HepG2 (cell line): ENCODE data around the gene ZBED5. TPM values are rescaled to one million over a fixed set of nuclear protein-coding genes. Genes with fewer than 3 reads are reported as not detected.

Experiments
- EP300 ChIP-seq, 3 experiments: sonication (generic) in 1 of 3; formaldehyde crosslinking in 1 of 3; IDR thresholded peaks; 2 replicates each; pipeline versions ENCODE4 v1.5.1 to v1.6.1; 2011 to 2020; ENCODE audit warnings: low read depth in 2 of 3, low read length in 2 of 3, borderline replicate concordance in 1 of 3, improper control_type of control experiment in 1 of 3, mild to moderate bottlenecking in 1 of 3, missing genetic modification reagents in 1 of 3, moderate library complexity in 1 of 3
- KDM3A ChIP-seq: IDR thresholded peaks from 2 replicates; pipeline ENCODE4 v1.6.1; 2018; ENCODE audit warnings: low read depth, missing compliant biosample characterization
- NFATC3 ChIP-seq: sonication (generic); formaldehyde crosslinking; IDR thresholded peaks from 2 replicates; pipeline ENCODE4 v1.5.1; 2020; ENCODE audit warnings: mild to moderate bottlenecking, missing genetic modification reagents
- POLR2G ChIP-seq: fragments of 200-400 bp; formaldehyde crosslinking; IDR thresholded peaks from 2 replicates; pipeline ENCODE4 v1.6.1; 2018; ENCODE audit warnings: mild to moderate bottlenecking, low read depth, low read length, moderate library complexity
- RARG ChIP-seq: sonication (generic); formaldehyde crosslinking; IDR thresholded peaks from 2 replicates; pipeline ENCODE4 v1.4.0; 2020; ENCODE audit warnings: low read depth, mild to moderate bottlenecking, missing genetic modification reagents
- SAFB2 ChIP-seq: sonication (generic); formaldehyde crosslinking; IDR thresholded peaks from 2 replicates; pipeline ENCODE4 v1.5.1; 2020; ENCODE audit warnings: missing genetic modification reagents, low read depth, mild to moderate bottlenecking, borderline replicate concordance
- SMARCE1 ChIP-seq: fragments of 450-650 bp; IDR thresholded peaks from 2 replicates; pipeline ENCODE4 v1.6.1; 2017; ENCODE audit warnings: borderline replicate concordance
- YEATS4 ChIP-seq: sonication (generic); formaldehyde crosslinking; IDR thresholded peaks from 2 replicates; pipeline ENCODE4 v1.4.0; 2020; ENCODE audit warnings: missing genetic modification reagents, borderline replicate concordance
- ZNF253 ChIP-seq: sonication (generic); formaldehyde crosslinking; IDR thresholded peaks from 2 replicates; pipeline ENCODE4 v1.8.0; 2022; ENCODE audit warnings: mild to moderate bottlenecking, missing genetic modification reagents, borderline replicate concordance
- ZNF335 ChIP-seq: sonication (generic); formaldehyde crosslinking; IDR thresholded peaks from 2 replicates; pipeline ENCODE4 v1.4.0; 2020; ENCODE audit warnings: missing genetic modification reagents
- ZNF570 ChIP-seq: sonication (generic); formaldehyde crosslinking; IDR thresholded peaks from 2 replicates; pipeline ENCODE4 v1.4.0; 2020; ENCODE audit warnings: mild to moderate bottlenecking, missing genetic modification reagents, borderline replicate concordance
- ZNF709 ChIP-seq: sonication (generic); formaldehyde crosslinking; IDR thresholded peaks from 2 replicates; pipeline ENCODE4 v1.5.0; 2020; ENCODE audit warnings: mild to moderate bottlenecking, missing genetic modification reagents
- ZNF788 ChIP-seq: sonication (generic); formaldehyde crosslinking; IDR thresholded peaks from 2 replicates; pipeline ENCODE4 v1.5.0; 2020; ENCODE audit warnings: mild to moderate bottlenecking, missing genetic modification reagents, borderline replicate concordance
- polyA plus RNA-seq, 8 experiments: library from polyadenylated mRNA; depleted of rRNA in 3 of 8; stranded (reverse) in 7 of 8; unstranded in 1 of 8; fragments of >200 nt; fragmentation: Illumina TruSeq in 4 of 8; extraction: Trizol in 4 of 8; gene quantifications; 2 replicates each; pipeline versions ENCODE4 v1.2.1 to v1.2.3, GENCODE V29; 2011 to 2016; ENCODE audit warnings: low read depth in 4 of 8, missing spikeins in 1 of 8, mixed read lengths in 1 of 8; ENCODE audit not compliant: insufficient read depth in 1 of 8
- total RNA-seq, 5 experiments: library from RNA; depleted of rRNA; stranded (reverse); fragments of >200 nt; fragmentation: Illumina TruSeq; extraction: Trizol; gene quantifications; 2 replicates each; pipeline ENCODE4 v1.2.3, GENCODE V29; 2016; ENCODE audit warnings: low read depth in 1 of 5
- TF ChIP-seq, protein P1 (sequence below): sonication (generic); formaldehyde crosslinking; IDR thresholded peaks from 2 replicates; pipeline ENCODE4 v1.4.0; 2020; ENCODE audit warnings: missing genetic modification reagents, mild to moderate bottlenecking, borderline replicate concordance
- TF ChIP-seq, protein P2 (sequence below): sonication (generic); formaldehyde crosslinking; IDR thresholded peaks from 2 replicates; pipeline ENCODE4 v1.4.0; 2020; ENCODE audit warnings: missing genetic modification reagents
- TF ChIP-seq, protein P3 (sequence below): sonication (generic); formaldehyde crosslinking; IDR thresholded peaks from 2 replicates; pipeline ENCODE4 v1.5.1; 2020; ENCODE audit warnings: mild to moderate bottlenecking, missing genetic modification reagents, moderate library complexity

The ZBED5 gene
- total and polyA plus RNA-seq, 2 of the 13 experiments (the other 11 are each of a cell fraction or from before 2014, with no cell fraction given): 18.2 to 38.6 TPM

DNA sequence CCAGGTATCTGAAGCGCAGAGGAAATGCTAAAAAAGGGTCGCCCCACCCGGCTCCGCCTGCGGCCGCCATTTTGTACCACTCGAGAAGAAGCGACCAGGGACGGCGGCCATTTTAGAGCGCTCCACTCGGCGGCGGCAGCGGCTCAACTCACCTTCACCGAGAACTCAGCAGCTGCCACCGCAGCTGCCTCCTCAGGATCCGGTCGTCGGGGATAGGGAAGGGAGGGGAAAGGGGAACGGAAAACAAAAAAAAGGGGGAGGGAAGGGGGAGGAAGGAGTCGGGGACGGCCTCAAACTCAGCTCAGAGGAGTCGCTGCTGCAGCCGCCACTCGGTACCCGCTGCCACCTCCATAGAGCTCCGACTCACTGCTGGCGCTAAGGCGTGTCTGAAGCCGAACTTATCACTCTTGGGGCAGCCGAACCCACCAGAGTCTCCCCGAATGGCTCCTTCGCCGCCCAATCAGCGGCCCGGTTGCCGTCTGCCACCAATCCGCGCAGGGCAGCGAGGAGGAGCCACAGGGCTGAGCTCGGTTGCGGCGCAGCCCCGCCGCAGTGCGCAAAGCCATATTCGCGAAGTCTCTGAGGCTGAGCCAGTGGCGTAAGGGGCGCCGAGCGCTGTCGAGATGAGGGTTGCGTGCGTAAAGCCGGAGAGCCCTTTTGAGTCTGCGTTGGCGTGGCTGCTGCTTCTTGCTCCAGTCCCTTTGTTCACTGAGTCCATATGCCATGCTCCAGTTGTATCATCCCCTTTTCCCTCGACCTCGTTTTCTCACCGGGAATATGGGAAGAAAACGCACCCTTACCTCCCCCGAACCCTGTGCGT lies 49.1 kb downstream of the ZBED5 start, which contains the start of gene EIF4G2 (continued):
- TF ChIP-seq ZNF709 (CRISPR knock-in tag) (peak; percentile 82; the same call in 1 of the 2 replicates), YEATS4 (CRISPR knock-in tag) (peak; percentile 87), ZNF253 (CRISPR knock-in tag) (no peak), POLR2G (peak; percentile 100), RARG (CRISPR knock-in tag) (0 out of 2 replicates have a peak, but pooled peaks have one; percentile 39), ZNF570 (CRISPR knock-in tag) (peak; percentile 85; the same call in 1 of the 2 replicates), EP300 (IDR thresholded peaks at IDR 0.05; ENCODE audit: low read depth in 2 of 2, low read length in 2 of 2) (0 out of 4 replicates have a peak, but pooled peaks of 1 of the 2 experiments have one; percentile 40), EP300 (CRISPR knock-in tag; IDR thresholded peaks at IDR 0.05; ENCODE audit: borderline replicate concordance) (no peak), ZNF335 (no peak; the same call in none of the 2 replicates), NFATC3 (CRISPR knock-in tag) (no peak), KDM3A (CRISPR knock-in tag) (0 out of 2 replicates have a peak, but pooled peaks have one; percentile 27), SAFB2 (CRISPR knock-in tag) (peak; percentile 72; the same call in 1 of the 2 replicates), SMARCE1 (no peak), ZNF788 (CRISPR knock-in tag) (peak; percentile 58; the same call in 1 of the 2 replicates)
- TF ChIP-seq, protein P1, sequence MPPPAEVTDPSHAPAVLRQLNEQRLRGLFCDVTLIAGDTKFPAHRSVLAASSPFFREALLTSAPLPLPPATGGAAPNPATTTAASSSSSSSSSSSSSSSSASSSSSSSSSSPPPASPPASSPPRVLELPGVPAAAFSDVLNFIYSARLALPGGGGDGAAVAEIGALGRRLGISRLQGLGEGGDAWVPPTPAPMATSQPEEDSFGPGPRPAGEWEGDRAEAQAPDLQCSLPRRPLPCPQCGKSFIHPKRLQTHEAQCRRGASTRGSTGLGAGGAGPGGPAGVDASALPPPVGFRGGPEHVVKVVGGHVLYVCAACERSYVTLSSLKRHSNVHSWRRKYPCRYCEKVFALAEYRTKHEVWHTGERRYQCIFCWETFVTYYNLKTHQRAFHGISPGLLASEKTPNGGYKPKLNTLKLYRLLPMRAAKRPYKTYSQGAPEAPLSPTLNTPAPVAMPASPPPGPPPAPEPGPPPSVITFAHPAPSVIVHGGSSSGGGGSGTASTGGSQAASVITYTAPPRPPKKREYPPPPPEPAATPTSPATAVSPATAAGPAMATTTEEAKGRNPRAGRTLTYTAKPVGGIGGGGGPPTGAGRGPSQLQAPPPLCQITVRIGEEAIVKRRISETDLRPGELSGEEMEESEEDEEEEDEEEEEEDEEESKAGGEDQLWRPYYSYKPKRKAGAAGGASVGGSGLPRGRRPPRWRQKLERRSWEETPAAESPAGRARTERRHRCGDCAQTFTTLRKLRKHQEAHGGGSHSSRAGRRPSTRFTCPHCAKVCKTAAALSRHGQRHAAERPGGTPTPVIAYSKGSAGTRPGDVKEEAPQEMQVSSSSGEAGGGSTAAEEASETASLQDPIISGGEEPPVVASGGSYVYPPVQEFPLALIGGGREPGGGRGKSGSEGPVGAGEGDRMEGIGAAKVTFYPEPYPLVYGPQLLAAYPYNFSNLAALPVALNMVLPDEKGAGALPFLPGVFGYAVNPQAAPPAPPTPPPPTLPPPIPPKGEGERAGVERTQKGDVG (CRISPR knock-in tag): no peak; the same call in 1 of the 2 replicates
- TF ChIP-seq, protein P2, sequence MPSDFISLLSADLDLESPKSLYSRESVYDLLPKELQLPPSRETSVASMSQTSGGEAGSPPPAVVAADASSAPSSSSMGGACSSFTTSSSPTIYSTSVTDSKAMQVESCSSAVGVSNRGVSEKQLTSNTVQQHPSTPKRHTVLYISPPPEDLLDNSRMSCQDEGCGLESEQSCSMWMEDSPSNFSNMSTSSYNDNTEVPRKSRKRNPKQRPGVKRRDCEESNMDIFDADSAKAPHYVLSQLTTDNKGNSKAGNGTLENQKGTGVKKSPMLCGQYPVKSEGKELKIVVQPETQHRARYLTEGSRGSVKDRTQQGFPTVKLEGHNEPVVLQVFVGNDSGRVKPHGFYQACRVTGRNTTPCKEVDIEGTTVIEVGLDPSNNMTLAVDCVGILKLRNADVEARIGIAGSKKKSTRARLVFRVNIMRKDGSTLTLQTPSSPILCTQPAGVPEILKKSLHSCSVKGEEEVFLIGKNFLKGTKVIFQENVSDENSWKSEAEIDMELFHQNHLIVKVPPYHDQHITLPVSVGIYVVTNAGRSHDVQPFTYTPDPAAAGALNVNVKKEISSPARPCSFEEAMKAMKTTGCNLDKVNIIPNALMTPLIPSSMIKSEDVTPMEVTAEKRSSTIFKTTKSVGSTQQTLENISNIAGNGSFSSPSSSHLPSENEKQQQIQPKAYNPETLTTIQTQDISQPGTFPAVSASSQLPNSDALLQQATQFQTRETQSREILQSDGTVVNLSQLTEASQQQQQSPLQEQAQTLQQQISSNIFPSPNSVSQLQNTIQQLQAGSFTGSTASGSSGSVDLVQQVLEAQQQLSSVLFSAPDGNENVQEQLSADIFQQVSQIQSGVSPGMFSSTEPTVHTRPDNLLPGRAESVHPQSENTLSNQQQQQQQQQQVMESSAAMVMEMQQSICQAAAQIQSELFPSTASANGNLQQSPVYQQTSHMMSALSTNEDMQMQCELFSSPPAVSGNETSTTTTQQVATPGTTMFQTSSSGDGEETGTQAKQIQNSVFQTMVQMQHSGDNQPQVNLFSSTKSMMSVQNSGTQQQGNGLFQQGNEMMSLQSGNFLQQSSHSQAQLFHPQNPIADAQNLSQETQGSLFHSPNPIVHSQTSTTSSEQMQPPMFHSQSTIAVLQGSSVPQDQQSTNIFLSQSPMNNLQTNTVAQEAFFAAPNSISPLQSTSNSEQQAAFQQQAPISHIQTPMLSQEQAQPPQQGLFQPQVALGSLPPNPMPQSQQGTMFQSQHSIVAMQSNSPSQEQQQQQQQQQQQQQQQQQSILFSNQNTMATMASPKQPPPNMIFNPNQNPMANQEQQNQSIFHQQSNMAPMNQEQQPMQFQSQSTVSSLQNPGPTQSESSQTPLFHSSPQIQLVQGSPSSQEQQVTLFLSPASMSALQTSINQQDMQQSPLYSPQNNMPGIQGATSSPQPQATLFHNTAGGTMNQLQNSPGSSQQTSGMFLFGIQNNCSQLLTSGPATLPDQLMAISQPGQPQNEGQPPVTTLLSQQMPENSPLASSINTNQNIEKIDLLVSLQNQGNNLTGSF: no peak
- TF ChIP-seq, protein P3, sequence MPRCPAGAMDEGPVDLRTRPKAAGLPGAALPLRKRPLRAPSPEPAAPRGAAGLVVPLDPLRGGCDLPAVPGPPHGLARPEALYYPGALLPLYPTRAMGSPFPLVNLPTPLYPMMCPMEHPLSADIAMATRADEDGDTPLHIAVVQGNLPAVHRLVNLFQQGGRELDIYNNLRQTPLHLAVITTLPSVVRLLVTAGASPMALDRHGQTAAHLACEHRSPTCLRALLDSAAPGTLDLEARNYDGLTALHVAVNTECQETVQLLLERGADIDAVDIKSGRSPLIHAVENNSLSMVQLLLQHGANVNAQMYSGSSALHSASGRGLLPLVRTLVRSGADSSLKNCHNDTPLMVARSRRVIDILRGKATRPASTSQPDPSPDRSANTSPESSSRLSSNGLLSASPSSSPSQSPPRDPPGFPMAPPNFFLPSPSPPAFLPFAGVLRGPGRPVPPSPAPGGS (CRISPR knock-in tag): no peak
